Neural progenitor cell (in vitro differentiated cells): ENCODE data around the gene SH2D4B. TPM values are rescaled to one million over a fixed set of nuclear protein-coding genes. Genes with fewer than 3 reads are reported as not detected.

Experiments used
- DNase-seq: peaks from one replicate; pipeline ENCODE4 v3.0.0-alpha.2; 2016; ENCODE audit warnings: low spot score
- H2AFZ ChIP-seq: fragments of 200-600 bp; sonication (generic); replicated peaks from 2 replicates; pipeline ENCODE4 v1.6.1; 2016; ENCODE audit warnings: antibody characterized with exemption
- H3F3A ChIP-seq: fragments of 200-600 bp; sonication (generic); 2 replicates; pipeline ENCODE4 v1.6.1; 2016; ENCODE audit warnings: antibody characterized with exemption, low read depth
- H3K27ac ChIP-seq: fragments of 200-600 bp; sonication (generic); 2 replicates; pipeline ENCODE4 v1.5.1; 2016; ENCODE audit warnings: mild to moderate bottlenecking
- H3K27me3 ChIP-seq: fragments of 200-600 bp; sonication (generic); 2 replicates; pipeline ENCODE4 v1.6.1; 2016; ENCODE audit warnings: mild to moderate bottlenecking, moderate library complexity
- H3K36me3 ChIP-seq: fragments of 200-600 bp; sonication (generic); 2 replicates; pipeline ENCODE4 v1.5.1; 2016
- H3K4me1 ChIP-seq: fragments of 200-600 bp; sonication (generic); 2 replicates; pipeline ENCODE4 v1.6.1; 2016; ENCODE audit warnings: mixed run types
- H3K4me2 ChIP-seq: fragments of 200-600 bp; sonication (generic); 2 replicates; pipeline ENCODE4 v1.6.1; 2016
- H3K4me3 ChIP-seq: fragments of 200-600 bp; sonication (generic); 2 replicates; pipeline ENCODE4 v1.5.1; 2016
- H3K79me2 ChIP-seq: fragments of 200-600 bp; sonication (generic); 2 replicates; pipeline ENCODE4 v1.6.1; 2016; ENCODE audit warnings: low read depth
- H3K9ac ChIP-seq: fragments of 200-600 bp; sonication (generic); 2 replicates; pipeline ENCODE4 v1.6.1; 2016
- H3K9me3 ChIP-seq: fragments of 200-600 bp; sonication (generic); 2 replicates; pipeline ENCODE4 v1.5.1; 2016; ENCODE audit warnings: low read depth
- H4K20me1 ChIP-seq: fragments of 200-600 bp; sonication (generic); 2 replicates; pipeline ENCODE4 v1.6.1; 2016; ENCODE audit warnings: low read depth
- H3K27ac Mint-ChIP-seq: 3 replicates; pipeline ENCODE4 v1.8.0; 2021; ENCODE audit warnings: mixed read lengths
- H3K27me3 Mint-ChIP-seq: 2 replicates; pipeline ENCODE4 v1.8.0; 2022; ENCODE audit warnings: low read depth, mild to moderate bottlenecking, inconsistent platforms, moderate library complexity, mixed read lengths; ENCODE audit not compliant: insufficient read depth
- H3K36me3 Mint-ChIP-seq: 3 replicates; pipeline ENCODE4 v1.8.0; 2021; ENCODE audit warnings: mixed read lengths
- H3K4me1 Mint-ChIP-seq: 3 replicates; pipeline ENCODE4 v1.8.0; 2021; ENCODE audit warnings: mixed read lengths
- H3K4me3 Mint-ChIP-seq: 3 replicates; pipeline ENCODE4 v1.8.0; 2021; ENCODE audit warnings: mild to moderate bottlenecking, moderate library complexity, mixed read lengths
- H3K9me3 Mint-ChIP-seq: 3 replicates; pipeline ENCODE4 v1.8.0; 2020; ENCODE audit warnings: mixed read lengths
- CTCF ChIP-seq: fragments of 200-600 bp; sonication (generic); IDR thresholded peaks from 2 replicates; pipeline ENCODE4 v1.5.1; 2017; ENCODE audit warnings: antibody characterized with exemption, mild to moderate bottlenecking
- EZH2 ChIP-seq: fragments of 200-600 bp; sonication (generic); IDR thresholded peaks from 2 replicates; pipeline ENCODE4 v1.6.1; 2017; ENCODE audit warnings: antibody characterized with exemption, mild to moderate bottlenecking, moderate library complexity
- EZH2phosphoT487 ChIP-seq: fragments of 200-600 bp; sonication (generic); IDR thresholded peaks from 2 replicates; pipeline ENCODE4 v1.6.1; 2017; ENCODE audit warnings: antibody characterized with exemption
- total RNA-seq: library from RNA; depleted of rRNA; stranded (reverse); fragments of >200 nt; gene quantifications from 2 replicates; pipeline ENCODE4 v1.2.3, GENCODE V29; 2015; ENCODE audit warnings: low replicate concordance

Gene SH2D4B
- total RNA-seq, 1 donor from 2014 or later: 0.11 TPM

- Mint-ChIP-seq H3K9me3 (no peaks in the 10 kb centered on the region), H3K4me3 (no peak overlapping the region), H3K36me3 (no peaks in the 10 kb centered on the region), H3K27me3 (peaks cover 9% of the 10 kb centered on the region), H3K4me1 (peaks cover 3% of the 10 kb centered on the region), H3K27ac (no peak overlapping the region)
- Histone ChIP-seq H3K27me3 (no peaks in the 10 kb centered on the region), H3K36me3 (no peaks in the 10 kb centered on the region), H3K9ac (no peak overlapping the region), H2AFZ (no peak overlapping the region), H3K79me2 (no peaks in the 10 kb centered on the region), H3K27ac (no peak overlapping the region), H4K20me1 (no peaks in the 10 kb centered on the region), H3K9me3 (no peaks in the 10 kb centered on the region), H3K4me2 (no peak overlapping the region), H3F3A (no peaks in the 10 kb centered on the region), H3K4me1 (no peaks in the 10 kb centered on the region), H3K4me3 (no peak overlapping the region)
- TF ChIP-seq CTCF (no peak), EZH2 (no peak), EZH2phosphoT487 (no peak)
- DNase-seq: no peak
Observed at GRCh38 chr10:80690434-80690833, 152.7 kb downstream of the SH2D4B start.

- Histone ChIP-seq H3K79me2 (no peaks in the 10 kb centered on the region), H2AFZ (no peak overlapping the region), H3K9ac (no peak overlapping the region), H3K9me3 (no peaks in the 10 kb centered on the region), H3K27me3 (no peaks in the 10 kb centered on the region), H3K27ac (no peak overlapping the region), H4K20me1 (no peaks in the 10 kb centered on the region), H3K4me2 (no peak overlapping the region), H3K36me3 (no peaks in the 10 kb centered on the region), H3F3A (no peaks in the 10 kb centered on the region), H3K4me3 (no peak overlapping the region), H3K4me1 (no peaks in the 10 kb centered on the region)
- TF ChIP-seq CTCF: no peak
- TF ChIP-seq EZH2phosphoT487: no peak
- no peak for TF ChIP-seq EZH2
- Mint-ChIP-seq H3K9me3 (no peaks in the 10 kb centered on the region), H3K36me3 (no peaks in the 10 kb centered on the region), H3K27me3 (peaks cover 9% of the 10 kb centered on the region), H3K4me1 (peaks cover 1% of the 10 kb centered on the region), H3K4me3 (no peak overlapping the region), H3K27ac (no peak overlapping the region)
- no peak for DNase-seq
Observed at GRCh38 chr10:80691441-80691840, 153.7 kb downstream of the SH2D4B start.

GRCh38 chr10:80693565-80693964 is 155.9 kb downstream of the SH2D4B start:
- no peak overlapping the region for H3K27ac Mint-ChIP-seq
- H3K4me1 Mint-ChIP-seq: no peaks in the 10 kb centered on the region
- no peaks in the 10 kb centered on the region for H3K36me3 Mint-ChIP-seq
- H3K4me3 Mint-ChIP-seq: no peak overlapping the region
- Histone ChIP-seq H3K4me3 (no peak overlapping the region), H3K4me2 (no peak overlapping the region), H3K27ac (no peak overlapping the region), H3K4me1 (no peaks in the 10 kb centered on the region), H3K36me3 (no peaks in the 10 kb centered on the region), H3K9me3 (no peaks in the 10 kb centered on the region), H2AFZ (no peak overlapping the region), H3K9ac (no peak overlapping the region), H3K27me3 (no peaks in the 10 kb centered on the region), H3F3A (no peaks in the 10 kb centered on the region), H3K79me2 (no peaks in the 10 kb centered on the region), H4K20me1 (no peaks in the 10 kb centered on the region)
- no peaks in the 10 kb centered on the region for H3K9me3 Mint-ChIP-seq
- TF ChIP-seq EZH2 (no peak), CTCF (no peak), EZH2phosphoT487 (no peak)
- DNase-seq: no peak
- peaks cover 10% of the 10 kb centered on the region for H3K27me3 Mint-ChIP-seq

GRCh38 chr10:80694930-80695329 is 157.2 kb downstream of the SH2D4B start:
- no peaks in the 10 kb centered on the region for H4K20me1 ChIP-seq
- no peak overlapping the region for H3K9ac ChIP-seq
- no peaks in the 10 kb centered on the region for H3K9me3 ChIP-seq
- H3K36me3 Mint-ChIP-seq: no peaks in the 10 kb centered on the region
- H3K27me3 ChIP-seq: no peaks in the 10 kb centered on the region
- no peaks in the 10 kb centered on the region for H3K79me2 ChIP-seq
- no peak overlapping the region for H3K27ac ChIP-seq
- no peaks in the 10 kb centered on the region for H3K9me3 Mint-ChIP-seq
- TF ChIP-seq EZH2: no peak
- TF ChIP-seq EZH2phosphoT487: no peak
- TF ChIP-seq CTCF: no peak
- H2AFZ ChIP-seq: no peak overlapping the region
- no peaks in the 10 kb centered on the region for H3K4me1 ChIP-seq
- peaks cover 10% of the 10 kb centered on the region for H3K27me3 Mint-ChIP-seq
- no peaks in the 10 kb centered on the region for H3K36me3 ChIP-seq
- no peaks in the 10 kb centered on the region for H3F3A ChIP-seq
- H3K27ac Mint-ChIP-seq: no peak overlapping the region
- H3K4me3 Mint-ChIP-seq: no peak overlapping the region
- no peak overlapping the region for H3K4me3 ChIP-seq
- H3K4me2 ChIP-seq: no peak overlapping the region
- H3K4me1 Mint-ChIP-seq: peaks cover 5% of the 10 kb centered on the region
- DNase-seq: no peak
